Effector memory CD4-positive, alpha-beta T cell (primary cell): ENCODE results near the gene OXA1L.
"Not testable (repeated sequence)": the region's sequence is repeated elsewhere in the genome, so short reads cannot be mapped to it uniquely, and the experiment has no call there.

Experiments
- DNase-seq, 3 donors: peaks; one replicate each; pipeline ENCODE4 v3.0.0-alpha.2; 2020
- H3K27ac ChIP-seq: 2 replicates; pipeline ENCODE4 v1.7.0; 2013; ENCODE audit warnings: mild to moderate bottlenecking, low read length, moderate library complexity; ENCODE audit not compliant: insufficient read depth, poor library complexity, severe bottlenecking
- H3K27me3 ChIP-seq: replicated peaks from 2 replicates; pipeline ENCODE4 v1.7.0; 2013; ENCODE audit warnings: mild to moderate bottlenecking, low read length; ENCODE audit not compliant: insufficient read depth, control insufficient read depth, poor library complexity, severe bottlenecking
- H3K36me3 ChIP-seq: 2 replicates; pipeline ENCODE4 v1.7.0; 2013; ENCODE audit warnings: mild to moderate bottlenecking, low read length, moderate library complexity; ENCODE audit not compliant: control insufficient read depth, insufficient read depth
- H3K4me1 ChIP-seq: 2 replicates; pipeline ENCODE4 v1.7.0; 2013; ENCODE audit warnings: low read length, mild to moderate bottlenecking; ENCODE audit not compliant: control insufficient read depth, insufficient read depth, poor library complexity, severe bottlenecking
- H3K4me3 ChIP-seq: 2 replicates; pipeline ENCODE4 v1.7.0; 2013; ENCODE audit warnings: low read length, low read depth, mild to moderate bottlenecking; ENCODE audit not compliant: insufficient read depth, poor library complexity, severe bottlenecking
- H3K9me3 ChIP-seq: 2 replicates; pipeline ENCODE4 v1.7.0; 2013; ENCODE audit warnings: mild to moderate bottlenecking, low read length, moderate library complexity; ENCODE audit not compliant: control insufficient read depth

OXA1L gene

DNA sequence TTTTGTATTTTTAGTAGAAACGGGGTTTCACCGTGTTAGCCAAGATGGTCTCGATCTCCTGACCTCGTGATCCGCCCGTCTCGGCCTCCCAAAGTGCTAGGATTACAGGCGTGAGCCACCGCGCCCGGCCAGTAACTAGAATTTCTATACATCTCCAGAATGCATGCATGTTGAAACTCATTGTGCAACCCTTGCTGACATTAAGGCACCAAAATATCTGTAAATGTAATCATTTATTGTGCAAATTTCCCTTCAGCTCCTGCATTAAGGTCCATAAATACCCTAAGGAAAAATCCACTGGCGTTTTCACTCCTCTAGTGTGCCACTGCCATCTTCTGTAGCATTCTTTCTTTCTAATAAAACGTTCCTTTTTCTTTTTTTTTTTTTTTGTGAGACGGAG is 30.1 kb upstream of the OXA1L start:
- not testable (repeated sequence) for H3K27ac ChIP-seq, H3K27me3 ChIP-seq, H3K4me3 ChIP-seq, H3K36me3 ChIP-seq, H3K9me3 ChIP-seq, H3K4me1 ChIP-seq, DNase-seq

DNA sequence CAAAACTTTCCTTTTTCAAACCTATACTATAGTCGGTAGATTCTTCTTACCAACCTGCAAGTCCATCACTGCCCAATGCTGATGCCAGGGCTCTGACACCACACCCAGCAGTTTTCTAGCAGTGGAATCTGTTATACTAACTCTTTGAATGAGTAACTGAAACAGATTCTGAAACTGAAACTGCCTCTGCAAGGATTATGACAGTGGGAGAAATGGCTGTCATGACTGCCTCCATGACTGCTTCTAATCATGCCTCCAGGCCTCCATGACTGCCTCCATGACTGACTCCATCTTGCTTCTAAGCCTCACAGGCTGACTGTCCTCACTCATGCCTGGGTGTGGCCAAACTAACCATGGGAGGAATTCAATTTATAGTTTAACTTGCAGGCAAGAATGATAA is 29.4 kb upstream of the OXA1L start:
- DNase-seq: no peak
- Histone ChIP-seq H3K9me3 (no peaks in the 10 kb centered on the region), H3K27ac (no peak overlapping the region), H3K4me3 (no peak overlapping the region), H3K27me3 (no peaks in the 10 kb centered on the region), H3K4me1 (no peaks in the 10 kb centered on the region), H3K36me3 (no peaks in the 10 kb centered on the region)

- Histone ChIP-seq H3K36me3 (no peaks in the 10 kb centered on the region), H3K27ac (no peak overlapping the region), H3K4me1 (no peaks in the 10 kb centered on the region), H3K9me3 (no peaks in the 10 kb centered on the region), H3K27me3 (no peaks in the 10 kb centered on the region), H3K4me3 (no peak overlapping the region)
- no peak for DNase-seq
Observed at GRCh38 chr14:22739423-22739822, 27.1 kb upstream of the OXA1L start.

GRCh38 chr14:22740020-22740419 is 26.5 kb upstream of the OXA1L start:
- H3K27ac ChIP-seq: no peak overlapping the region
- H3K9me3 ChIP-seq: no peaks in the 10 kb centered on the region
- DNase-seq: no peak
- no peaks in the 10 kb centered on the region for H3K36me3 ChIP-seq
- no peaks in the 10 kb centered on the region for H3K4me1 ChIP-seq
- H3K27me3 ChIP-seq: no peaks in the 10 kb centered on the region
- H3K4me3 ChIP-seq: no peak overlapping the region

DNA sequence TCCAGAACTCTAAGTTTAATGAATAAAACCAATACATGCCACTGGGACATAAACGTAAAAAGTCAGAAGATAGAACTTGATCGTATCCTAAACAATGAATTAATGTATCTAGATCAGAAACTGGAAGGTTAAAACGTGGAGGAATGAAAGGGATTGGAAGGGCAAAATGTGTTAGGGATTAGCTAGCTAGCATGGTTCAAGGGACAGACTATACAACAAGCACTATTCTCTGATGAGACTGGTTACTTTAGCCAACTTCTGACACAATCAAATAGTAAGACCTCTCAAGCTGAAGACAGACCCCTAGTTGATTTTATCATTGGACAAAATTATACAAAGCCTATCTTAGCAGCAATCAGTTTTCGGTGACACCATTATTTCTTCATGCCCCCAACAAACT is 18.7 kb upstream of the OXA1L start:
- Histone ChIP-seq H3K27ac (no peak overlapping the region), H3K4me1 (no peaks in the 10 kb centered on the region), H3K4me3 (no peak overlapping the region), H3K27me3 (no peaks in the 10 kb centered on the region), H3K36me3 (no peaks in the 10 kb centered on the region), H3K9me3 (no peaks in the 10 kb centered on the region)
- no peak for DNase-seq

DNA sequence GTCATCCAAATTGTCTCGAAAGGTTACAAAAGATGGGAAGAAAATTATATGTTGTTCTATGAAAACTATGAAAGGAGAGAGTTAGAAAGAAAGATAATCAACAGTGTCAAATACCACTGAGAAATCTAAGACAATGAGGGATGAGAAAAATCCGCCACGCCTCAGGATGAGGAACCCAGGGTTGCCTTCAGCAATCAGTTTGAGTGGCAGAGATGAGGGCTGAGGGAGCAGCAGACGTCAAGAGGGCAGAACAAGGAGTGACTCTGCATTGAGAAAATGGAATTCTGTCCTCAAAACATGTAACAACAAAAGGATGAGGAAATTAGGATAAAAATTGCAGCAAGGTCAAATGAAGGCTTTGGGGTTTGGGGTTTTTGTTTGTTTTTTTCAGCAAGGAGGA is 18.3 kb upstream of the OXA1L start:
- DNase-seq: no peak
- H3K4me1 ChIP-seq: no peaks in the 10 kb centered on the region

GRCh38 chr14:22748631-22749068 is 17.8 kb upstream of the OXA1L start:
- Histone ChIP-seq H3K4me1 (no peaks in the 10 kb centered on the region), H3K4me3 (no peak overlapping the region), H3K27me3 (no peaks in the 10 kb centered on the region), H3K9me3 (no peaks in the 10 kb centered on the region), H3K27ac (no peak overlapping the region), H3K36me3 (no peaks in the 10 kb centered on the region)
- no peak for DNase-seq

More for the DNA sequence above, 18.3 kb upstream of the OXA1L start:
- Histone ChIP-seq H3K27ac (no peak overlapping the region), H3K27me3 (no peaks in the 10 kb centered on the region), H3K4me3 (no peak overlapping the region), H3K36me3 (no peaks in the 10 kb centered on the region), H3K9me3 (no peaks in the 10 kb centered on the region)

GRCh38 chr14:22752422-22752821 is 14.1 kb upstream of the OXA1L start:
- no peaks in the 10 kb centered on the region for H3K4me1 ChIP-seq
- DNase-seq: no peak

DNA sequence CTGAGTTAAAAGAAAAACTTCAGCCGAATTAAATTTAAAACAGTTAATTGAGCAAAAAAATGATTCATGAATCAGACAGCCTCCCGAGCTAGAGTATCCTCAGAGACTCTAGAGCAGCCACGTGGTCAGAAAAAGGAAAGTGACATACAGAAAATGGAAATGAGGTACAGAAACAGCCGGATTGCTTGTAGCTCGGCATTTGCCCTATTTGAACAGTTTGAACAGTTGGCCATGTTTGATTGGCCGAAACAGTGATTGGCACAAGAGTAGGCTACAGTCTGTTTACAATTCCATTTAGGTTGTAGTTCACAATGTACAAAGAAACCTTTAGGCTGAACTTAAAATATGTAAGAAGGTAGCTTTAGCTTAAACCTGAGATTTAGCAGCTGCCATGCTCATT is 12.9 kb upstream of the OXA1L start:
- Histone ChIP-seq H3K36me3 (no peaks in the 10 kb centered on the region), H3K27ac (no peak overlapping the region), H3K27me3 (no peaks in the 10 kb centered on the region), H3K4me1 (no peaks in the 10 kb centered on the region), H3K4me3 (no peak overlapping the region), H3K9me3 (no peaks in the 10 kb centered on the region)
- DNase-seq: no peak

More at GRCh38 chr14:22752422-22752821, 14.1 kb upstream of the OXA1L start:
- H3K27me3 ChIP-seq: no peaks in the 10 kb centered on the region
- H3K4me3 ChIP-seq: no peak overlapping the region
- H3K27ac ChIP-seq: no peak overlapping the region
- no peaks in the 10 kb centered on the region for H3K9me3 ChIP-seq
- H3K36me3 ChIP-seq: no peaks in the 10 kb centered on the region

GRCh38 chr14:22757972-22758650 is 8.4 kb upstream of the OXA1L start:
- not testable (repeated sequence) for H3K4me1 ChIP-seq, H3K4me3 ChIP-seq, DNase-seq, H3K36me3 ChIP-seq, H3K27me3 ChIP-seq, H3K27ac ChIP-seq, H3K9me3 ChIP-seq
